ENCODE results near the gene IFNAR1.
A peak's percentile ranks its signal among the peaks of the same experiment; 100 is the strongest.

Gene IFNAR1

GRCh38 chr21:33324291-33325221 lies at the start of gene IFNAR1:
Gene IFNAR1 (plus strand): TSS chr21:33324970. CDS start chr21:33325056, 86 bp downstream.
- peak; percentile 97 for FAIRE-seq
- DNase-seq (ENCODE audit: insufficient read length, low spot score), result peak; percentile 60

DNA sequence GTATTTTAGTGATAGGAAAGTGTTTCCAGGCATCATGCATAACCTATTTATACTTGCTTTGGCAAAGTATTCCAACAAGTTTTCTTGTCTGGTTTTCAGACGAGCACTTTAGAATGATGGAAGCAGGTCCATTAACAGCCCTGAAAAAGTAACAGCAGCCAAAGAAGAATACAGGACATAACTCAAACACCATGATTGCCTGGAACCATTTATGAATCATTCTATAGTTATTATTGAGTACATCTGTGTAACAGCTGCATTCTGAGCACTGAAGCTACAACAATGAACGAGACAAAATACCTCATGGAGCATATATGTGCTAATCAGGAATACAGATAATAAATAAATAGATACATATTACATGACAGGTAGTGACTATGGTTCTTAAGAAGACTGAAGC lies 46.0 kb upstream of the IFNAR1 start:
- DNase-seq (ENCODE audit: insufficient read length, low spot score), result no peak
- FAIRE-seq, result no peak

DNA sequence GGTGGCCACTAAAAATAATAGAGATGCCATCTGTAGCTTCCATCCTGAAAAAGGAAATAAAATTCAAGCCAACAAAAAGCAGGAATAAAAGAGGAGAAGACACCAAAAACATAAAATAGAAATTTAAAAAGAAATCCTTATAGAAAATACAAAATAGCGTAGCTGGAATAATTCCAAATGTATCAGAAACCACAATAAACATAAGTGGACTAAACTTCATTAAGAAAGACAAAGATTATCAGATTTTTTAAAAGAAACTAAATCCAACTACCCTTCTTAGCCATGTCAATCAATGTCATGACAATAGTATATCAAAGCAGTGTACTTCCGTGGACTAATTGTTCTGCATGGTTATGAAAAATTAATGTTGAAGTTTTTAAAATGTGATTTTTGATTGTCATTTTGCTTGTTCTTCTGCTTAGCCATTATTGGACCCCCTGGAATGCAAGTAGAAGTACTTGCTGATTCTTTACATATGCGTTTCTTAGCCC lies 45.4 kb upstream of the IFNAR1 start:
- FAIRE-seq (no peak), DNase-seq (ENCODE audit: insufficient read length, low spot score) (no peak)

GRCh38 chr21:33281096-33281652 lies 43.6 kb upstream of the IFNAR1 start:
- no peak for FAIRE-seq
- DNase-seq (ENCODE audit: insufficient read length, low spot score), result no peak

GRCh38 chr21:33283203-33283602 lies 41.6 kb upstream of the IFNAR1 start:
- DNase-seq (ENCODE audit: insufficient read length, low spot score) (no peak), FAIRE-seq (no peak)

GRCh38 chr21:33286076-33286475 lies 38.7 kb upstream of the IFNAR1 start:
- FAIRE-seq (no peak), DNase-seq (ENCODE audit: insufficient read length, low spot score) (no peak)

DNA sequence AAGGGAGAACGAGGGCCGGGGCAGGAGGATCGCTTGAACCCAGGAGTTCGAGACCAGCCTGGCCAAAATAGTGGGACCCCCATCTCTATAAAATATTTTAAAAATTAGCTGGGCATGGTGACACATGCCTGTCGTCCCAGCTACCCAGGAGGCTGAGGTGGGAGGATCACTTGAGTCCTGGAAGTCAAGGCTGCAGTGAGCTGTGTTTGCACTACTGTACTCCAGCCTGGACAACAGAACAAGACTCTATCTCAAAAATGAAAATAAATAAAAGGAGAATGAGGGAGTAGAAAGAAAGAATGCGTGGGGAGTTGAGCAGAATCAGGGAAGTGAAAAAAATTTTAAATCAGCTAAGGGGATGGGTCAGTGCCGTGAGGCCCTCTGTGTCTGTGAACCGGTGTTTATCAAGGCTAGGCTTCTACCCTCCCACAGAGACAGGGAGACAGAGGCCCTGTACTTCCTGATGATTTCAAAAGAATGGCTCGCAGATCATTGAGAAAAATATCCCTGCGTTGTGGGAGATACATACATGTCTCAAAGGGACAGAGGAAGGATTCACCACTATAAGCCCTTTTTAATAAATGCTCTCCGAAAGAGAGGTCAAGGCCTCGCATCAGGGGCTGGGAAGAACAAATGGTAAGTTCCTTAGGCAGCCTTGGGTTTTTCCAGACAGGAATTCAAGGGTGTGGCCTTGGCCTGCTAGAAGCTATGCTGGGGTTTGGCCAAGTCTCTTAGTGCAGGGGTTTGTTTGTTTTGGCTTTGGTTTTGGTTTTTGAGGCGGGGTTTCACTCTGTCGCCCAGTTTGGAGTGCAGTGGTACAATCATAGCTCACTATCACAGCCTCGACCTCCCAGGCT lies 37.9 kb upstream of the IFNAR1 start:
- FAIRE-seq, result no peak
- DNase-seq (ENCODE audit: insufficient read length, low spot score), result no peak

DNA sequence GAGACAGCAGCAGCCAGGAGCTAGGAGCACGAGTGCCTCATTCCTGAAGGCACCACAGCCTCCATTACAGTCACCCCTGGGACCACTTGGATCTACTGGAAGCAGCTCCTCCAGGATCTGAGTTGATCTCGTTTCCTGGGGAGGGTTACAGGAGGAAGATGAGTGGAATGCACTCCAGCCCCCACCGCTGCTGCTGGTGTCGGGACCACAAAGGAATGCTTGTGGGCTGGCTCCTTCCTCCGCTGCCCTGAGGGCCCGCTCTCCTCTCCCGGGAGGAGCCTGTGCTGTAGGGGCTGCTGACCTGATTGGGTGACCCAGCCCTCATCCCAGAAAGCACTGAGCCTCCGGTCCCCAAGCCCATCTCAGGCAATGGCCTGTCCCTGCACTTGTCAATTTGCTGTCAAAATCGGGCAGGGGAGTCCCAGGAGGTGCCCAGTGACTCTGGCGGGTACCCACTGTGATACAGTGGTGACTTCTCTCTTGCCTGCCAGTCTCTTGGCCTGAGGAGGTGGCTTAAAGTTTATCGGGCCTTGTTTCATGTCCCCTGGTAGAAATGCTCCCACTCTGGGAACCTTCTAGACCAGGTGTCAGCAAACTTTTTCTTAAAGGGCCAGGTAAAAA lies 35.5 kb upstream of the IFNAR1 start:
- DNase-seq (ENCODE audit: insufficient read length, low spot score) (no peak), FAIRE-seq (no peak)

GRCh38 chr21:33290441-33290840 lies 34.3 kb upstream of the IFNAR1 start:
- no peak for FAIRE-seq

GRCh38 chr21:33291686-33292085 lies 33.1 kb upstream of the IFNAR1 start:
- DNase-seq (ENCODE audit: insufficient read length, low spot score), result no peak
- FAIRE-seq, result no peak

More at GRCh38 chr21:33290441-33290840, 34.3 kb upstream of the IFNAR1 start:
- DNase-seq (ENCODE audit: insufficient read length, low spot score), result no peak

GRCh38 chr21:33292724-33293123 lies 32.0 kb upstream of the IFNAR1 start:
- DNase-seq (ENCODE audit: insufficient read length, low spot score) (no peak), FAIRE-seq (no peak)

- DNase-seq (ENCODE audit: insufficient read length, low spot score), result no peak
- no peak for FAIRE-seq
Observed at GRCh38 chr21:33293136-33293535, 31.6 kb upstream of the IFNAR1 start.

DNA sequence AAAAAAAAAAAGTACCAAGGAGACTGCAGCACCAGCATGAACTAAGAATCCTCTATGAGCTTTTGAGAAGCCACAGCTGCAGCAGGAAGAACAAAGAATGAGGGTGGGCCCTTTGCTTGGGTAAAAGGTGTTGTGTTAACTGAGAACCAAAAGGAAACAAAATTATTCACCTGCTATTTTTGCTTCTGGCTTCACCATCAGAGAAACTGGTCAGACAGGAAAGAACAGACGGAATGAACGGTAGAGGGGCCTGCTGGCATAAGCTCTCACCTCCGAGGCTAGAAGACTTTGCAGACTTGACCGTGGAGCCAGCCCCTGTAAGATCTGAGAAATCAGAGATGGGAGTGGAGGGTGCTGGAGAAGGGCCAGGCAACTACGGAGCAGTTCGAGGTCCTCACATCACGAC lies 31.0 kb upstream of the IFNAR1 start:
- FAIRE-seq (no peak), DNase-seq (ENCODE audit: insufficient read length, low spot score) (no peak)

- FAIRE-seq (peak; percentile 47), DNase-seq (ENCODE audit: insufficient read length, low spot score) (peak; percentile 13)
Observed at GRCh38 chr21:33296156-33296555, 28.6 kb upstream of the IFNAR1 start.

- peak; percentile 87 for FAIRE-seq
- DNase-seq (ENCODE audit: insufficient read length, low spot score), result peak; percentile 37
Observed at GRCh38 chr21:33299181-33299752, 25.5 kb upstream of the IFNAR1 start.

DNA sequence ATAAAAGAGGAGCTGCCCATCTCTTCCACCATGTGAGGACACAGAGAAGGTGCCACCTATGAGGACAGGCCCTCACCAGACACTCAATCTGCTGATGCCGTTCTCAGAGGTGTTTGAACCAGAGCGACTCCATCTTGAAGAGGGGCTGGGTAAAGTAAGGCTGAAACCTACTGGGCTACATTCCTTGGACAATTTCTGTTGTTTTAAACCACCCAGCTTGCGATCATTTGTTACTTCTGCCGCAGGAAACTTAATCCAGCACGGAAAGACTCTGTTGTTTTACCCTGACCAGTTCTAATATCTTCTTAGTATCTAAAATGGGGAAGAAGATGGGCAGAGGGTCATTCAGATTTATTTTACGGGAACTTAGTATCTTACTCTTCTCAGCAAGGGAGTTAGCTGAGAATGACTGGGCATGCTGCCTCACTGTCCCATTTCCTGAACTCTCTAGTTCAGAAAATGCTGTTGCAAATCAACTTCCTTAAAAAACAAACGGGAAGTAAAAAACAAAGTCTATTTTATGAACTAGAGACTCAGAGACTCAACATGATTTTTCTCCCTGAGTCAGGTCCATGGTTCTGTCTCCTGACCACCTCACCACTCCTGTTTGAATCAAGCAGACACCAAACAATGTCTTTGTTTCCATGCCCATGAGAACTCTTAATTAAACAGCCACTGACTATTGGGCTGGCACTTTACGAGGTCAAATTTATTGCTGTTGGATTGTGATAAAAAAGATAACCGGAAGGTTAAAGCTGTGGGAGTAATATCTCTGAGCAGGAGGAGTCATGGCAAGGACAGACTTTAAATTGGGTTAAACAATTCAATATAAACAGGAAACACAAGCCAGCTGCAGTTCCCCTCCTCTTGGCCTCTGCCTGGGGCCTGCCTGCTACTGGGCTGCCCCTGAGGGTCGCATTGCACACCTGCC lies 23.8 kb upstream of the IFNAR1 start:
- FAIRE-seq (peak; percentile 14), DNase-seq (ENCODE audit: insufficient read length, low spot score) (no peak)

DNA sequence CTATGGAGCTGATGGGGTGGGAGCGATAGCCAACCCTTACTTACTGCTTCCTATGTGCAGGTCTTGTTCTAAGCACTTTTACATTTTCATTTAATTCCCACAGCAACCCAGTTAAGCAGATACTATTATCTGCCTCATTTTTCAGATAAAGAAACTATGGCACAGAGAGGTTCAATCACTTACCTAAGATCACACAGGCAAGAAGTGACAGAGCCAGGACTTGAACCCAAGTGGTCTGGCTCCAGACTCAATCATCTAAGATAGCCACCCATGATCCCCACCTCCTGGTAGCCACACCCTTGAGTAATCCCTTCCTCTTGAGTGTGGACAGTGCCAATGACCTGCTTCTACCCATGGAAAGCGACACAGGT lies 23.2 kb upstream of the IFNAR1 start:
- DNase-seq (ENCODE audit: insufficient read length, low spot score) (no peak), FAIRE-seq (no peak)

GRCh38 chr21:33302055-33302454 lies 22.7 kb upstream of the IFNAR1 start:
- DNase-seq (ENCODE audit: insufficient read length, low spot score), result no peak
- FAIRE-seq, result no peak

DNA sequence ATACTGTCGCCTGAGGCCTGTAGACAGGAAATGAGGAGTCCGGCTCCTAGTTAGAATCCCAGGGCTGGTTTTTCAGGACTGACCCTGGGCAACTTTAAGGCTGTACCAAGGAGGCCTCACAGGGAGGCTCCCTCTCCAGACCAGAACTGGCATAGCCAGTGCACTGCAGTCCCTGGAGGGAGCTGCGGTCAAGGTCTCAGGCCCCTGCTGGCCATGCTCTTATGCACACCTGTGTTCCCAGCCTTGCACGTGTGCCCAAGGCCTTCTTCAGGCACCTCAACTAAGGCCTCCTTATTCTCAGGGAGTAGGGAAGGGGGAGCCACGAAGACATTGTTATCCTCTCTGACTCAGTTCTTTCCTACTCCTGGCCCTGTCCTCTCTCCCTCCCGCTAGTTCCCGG lies 22.0 kb upstream of the IFNAR1 start:
- FAIRE-seq (no peak), DNase-seq (ENCODE audit: insufficient read length, low spot score) (no peak)

All from GM19239 (cell line).